KMS-11 (cell line): ENCODE results near the gene PADI1.

Source experiments
- H2AFZ ChIP-seq: fragments of 200-600 bp; sonication (generic); 2 replicates; pipeline ENCODE4 v1.6.1; 2016; ENCODE audit warnings: antibody characterized with exemption, mixed run types, low read depth
- H3K27ac ChIP-seq: fragments of 200-600 bp; sonication (generic); 2 replicates; pipeline ENCODE4 v1.6.1; 2016; ENCODE audit warnings: mild to moderate bottlenecking, mixed run types
- H3K27me3 ChIP-seq: fragments of 200-600 bp; sonication (generic); 2 replicates; pipeline ENCODE4 v1.6.1; 2017; ENCODE audit warnings: mild to moderate bottlenecking, low read depth, mixed run types, moderate library complexity; ENCODE audit not compliant: insufficient read depth
- H3K36me3 ChIP-seq: fragments of 200-600 bp; sonication (generic); 2 replicates; pipeline ENCODE4 v1.6.1; 2017; ENCODE audit warnings: mild to moderate bottlenecking, mixed run types; ENCODE audit not compliant: insufficient read depth
- H3K4me1 ChIP-seq: fragments of 200-600 bp; sonication (generic); 2 replicates; pipeline ENCODE4 v1.6.1; 2016; ENCODE audit warnings: mild to moderate bottlenecking, low read depth, mixed run types; ENCODE audit not compliant: poor library complexity, severe bottlenecking
- H3K4me2 ChIP-seq: fragments of 200-600 bp; sonication (generic); 2 replicates; pipeline ENCODE4 v1.7.0; 2016; ENCODE audit warnings: mild to moderate bottlenecking, mixed run types
- H3K4me3 ChIP-seq: fragments of 200-600 bp; sonication (generic); IDR thresholded peaks from 2 replicates; pipeline ENCODE4 v1.6.1; 2017; ENCODE audit warnings: low read depth, low read length, mixed read lengths; ENCODE audit not compliant: insufficient read depth
- H3K79me2 ChIP-seq: fragments of 200-600 bp; sonication (generic); 2 replicates; pipeline ENCODE4 v1.6.1; 2016; ENCODE audit warnings: low read depth, mixed run types; ENCODE audit not compliant: insufficient read depth
- H3K9ac ChIP-seq: fragments of 200-600 bp; sonication (generic); 2 replicates; pipeline ENCODE4 v1.6.1; 2016; ENCODE audit warnings: mild to moderate bottlenecking, mixed run types
- H4K20me1 ChIP-seq: fragments of 200-600 bp; sonication (generic); 2 replicates; pipeline ENCODE4 v1.6.1; 2016; ENCODE audit warnings: mild to moderate bottlenecking, mixed run types; ENCODE audit not compliant: insufficient read depth
- TF ChIP-seq, protein P1 (sequence below): fragments of 200-600 bp; sonication (generic); conservative IDR thresholded peaks from 2 replicates; pipeline ENCODE4 v1.6.1; 2017; ENCODE audit warnings: low read depth, mild to moderate bottlenecking, antibody characterized with exemption, low read length, moderate library complexity, mixed read lengths

Gene PADI1

DNA sequence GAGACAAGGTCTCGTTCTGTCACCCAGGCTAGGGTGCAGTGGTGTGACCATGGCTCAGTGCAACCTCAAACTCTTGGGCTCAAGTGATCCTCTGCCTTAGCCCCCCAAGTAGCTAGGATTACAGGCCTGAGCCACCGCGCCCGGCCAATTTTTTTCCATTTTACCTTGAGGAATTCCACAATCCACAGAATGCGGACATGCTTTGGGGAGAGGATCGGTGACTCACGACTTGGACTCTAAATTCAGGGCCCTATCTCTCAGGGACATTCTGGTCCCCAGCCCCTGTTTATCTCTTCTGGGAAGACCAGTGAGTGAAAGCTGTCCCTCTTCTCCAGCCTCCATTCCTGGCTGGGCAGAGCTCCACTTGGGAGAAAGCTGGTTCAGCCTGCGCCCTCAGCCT is 5.2 kb downstream of the PADI1 start:
- Histone ChIP-seq H3K4me2 (no peak overlapping the region), H4K20me1 (no peaks in the 10 kb centered on the region), H3K4me3 (no peak overlapping the region), H3K36me3 (no peaks in the 10 kb centered on the region), H2AFZ (no peak overlapping the region), H3K27ac (no peak overlapping the region), H3K27me3 (peaks cover 73% of the 10 kb centered on the region), H3K79me2 (no peaks in the 10 kb centered on the region), H3K4me1 (no peaks in the 10 kb centered on the region), H3K9ac (no peak overlapping the region)
- TF ChIP-seq, protein P1, sequence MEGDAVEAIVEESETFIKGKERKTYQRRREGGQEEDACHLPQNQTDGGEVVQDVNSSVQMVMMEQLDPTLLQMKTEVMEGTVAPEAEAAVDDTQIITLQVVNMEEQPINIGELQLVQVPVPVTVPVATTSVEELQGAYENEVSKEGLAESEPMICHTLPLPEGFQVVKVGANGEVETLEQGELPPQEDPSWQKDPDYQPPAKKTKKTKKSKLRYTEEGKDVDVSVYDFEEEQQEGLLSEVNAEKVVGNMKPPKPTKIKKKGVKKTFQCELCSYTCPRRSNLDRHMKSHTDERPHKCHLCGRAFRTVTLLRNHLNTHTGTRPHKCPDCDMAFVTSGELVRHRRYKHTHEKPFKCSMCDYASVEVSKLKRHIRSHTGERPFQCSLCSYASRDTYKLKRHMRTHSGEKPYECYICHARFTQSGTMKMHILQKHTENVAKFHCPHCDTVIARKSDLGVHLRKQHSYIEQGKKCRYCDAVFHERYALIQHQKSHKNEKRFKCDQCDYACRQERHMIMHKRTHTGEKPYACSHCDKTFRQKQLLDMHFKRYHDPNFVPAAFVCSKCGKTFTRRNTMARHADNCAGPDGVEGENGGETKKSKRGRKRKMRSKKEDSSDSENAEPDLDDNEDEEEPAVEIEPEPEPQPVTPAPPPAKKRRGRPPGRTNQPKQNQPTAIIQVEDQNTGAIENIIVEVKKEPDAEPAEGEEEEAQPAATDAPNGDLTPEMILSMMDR: no peak

GRCh38 chr1:17211377-17211776 is 6.4 kb downstream of the PADI1 start:
- Histone ChIP-seq H3K4me1 (no peaks in the 10 kb centered on the region), H4K20me1 (no peaks in the 10 kb centered on the region), H3K36me3 (no peaks in the 10 kb centered on the region), H3K27ac (no peak overlapping the region), H2AFZ (no peak overlapping the region), H3K9ac (no peak overlapping the region), H3K4me2 (no peak overlapping the region), H3K4me3 (no peak overlapping the region), H3K27me3 (peaks cover 74% of the 10 kb centered on the region), H3K79me2 (no peaks in the 10 kb centered on the region)
- TF ChIP-seq, protein P1: no peak

GRCh38 chr1:17212009-17212408 is 7.1 kb downstream of the PADI1 start:
- Histone ChIP-seq H3K4me1 (no peaks in the 10 kb centered on the region), H3K27me3 (peaks cover 70% of the 10 kb centered on the region), H3K36me3 (no peaks in the 10 kb centered on the region), H3K4me3 (no peak overlapping the region), H3K27ac (no peak overlapping the region), H3K4me2 (no peak overlapping the region), H3K79me2 (no peaks in the 10 kb centered on the region), H4K20me1 (no peaks in the 10 kb centered on the region), H3K9ac (no peak overlapping the region), H2AFZ (no peak overlapping the region)
- TF ChIP-seq, protein P1: no peak

DNA sequence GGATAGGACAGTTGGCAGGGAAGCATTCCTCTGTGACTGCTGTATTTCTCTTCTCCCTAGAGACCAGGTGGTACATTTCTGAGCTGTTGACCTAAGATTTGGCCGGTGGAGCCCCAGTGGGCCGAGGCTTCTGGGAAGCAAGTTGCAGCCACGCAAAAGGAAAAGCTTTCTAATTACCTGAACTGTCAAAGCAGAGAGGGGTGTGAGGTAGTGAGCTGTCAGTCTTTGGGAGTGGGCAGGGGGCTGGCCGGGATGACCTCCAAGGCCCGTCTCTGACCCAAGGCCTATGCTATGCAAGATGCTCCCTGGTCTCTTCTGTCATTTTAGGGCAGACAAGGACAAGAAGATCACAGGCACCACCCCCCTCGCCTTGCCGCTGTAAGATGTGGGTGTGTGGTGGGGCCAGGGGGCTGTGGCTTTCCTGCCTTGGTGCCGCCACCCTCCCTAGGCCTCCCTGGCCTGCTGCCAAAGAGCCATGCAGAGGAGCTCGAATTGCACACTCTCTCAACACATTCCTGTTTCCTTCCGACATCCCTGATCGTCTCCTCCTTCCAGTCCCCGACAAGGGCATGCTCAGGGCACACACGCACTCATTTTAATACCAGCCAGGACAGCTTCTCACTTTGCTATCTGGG is 7.7 kb downstream of the PADI1 start:
- Histone ChIP-seq H3K79me2 (no peaks in the 10 kb centered on the region), H3K9ac (no peak overlapping the region), H3K27me3 (peaks cover 66% of the 10 kb centered on the region), H3K27ac (no peak overlapping the region), H2AFZ (no peak overlapping the region), H3K36me3 (no peaks in the 10 kb centered on the region), H3K4me1 (no peaks in the 10 kb centered on the region), H3K4me2 (no peak overlapping the region), H4K20me1 (no peaks in the 10 kb centered on the region), H3K4me3 (no peak overlapping the region)
- TF ChIP-seq, protein P1: no peak
